ENCODE results near the gene TTC8. TPM values are rescaled to one million over a fixed set of nuclear protein-coding genes. Genes with fewer than 3 reads are reported as not detected.

The TTC8 gene
- total RNA-seq, 1 donor from 2014 or later = 4.6 TPM

Other genes starting within 250 kb of the TTC8 start
- 1.5 and 1.7 TPM in 2 replicates for gene EML5, start 31.7 kb upstream of the TTC8 start, total RNA-seq

All from activated T-helper 1 cell treated with anti-CD3 and anti-CD28 coated beads, Interleukin-12 subunit alpha, Interleukin-12 subunit beta, Interleukin-2, Interleukin-4 antibody, amounts not matched to agents 30 ng/mL and 10 ng/mL and 1 ng/mL, durations not matched to agents 14 hours and 24 hours and 36 hours (primary cell).